Stimulated activated CD4-positive, alpha-beta T cell treated with anti-CD3 and anti-CD28 coated beads, Interleukin-12 subunit alpha, Interleukin-12 subunit beta, amount 100 ng/mL, for 24 hours (primary cell): ENCODE results near the gene IFITM5.
"Not testable (repeated sequence)": the region's sequence is repeated elsewhere in the genome, so short reads cannot be mapped to it uniquely, and the experiment has no call there.

Experiments used
- DNase-seq, 2 experiments: peaks; one replicate each; pipeline ENCODE4 v3.0.0-alpha.2; 2020; ENCODE audit warnings: low read depth in 2 of 2

IFITM5 gene

DNA sequence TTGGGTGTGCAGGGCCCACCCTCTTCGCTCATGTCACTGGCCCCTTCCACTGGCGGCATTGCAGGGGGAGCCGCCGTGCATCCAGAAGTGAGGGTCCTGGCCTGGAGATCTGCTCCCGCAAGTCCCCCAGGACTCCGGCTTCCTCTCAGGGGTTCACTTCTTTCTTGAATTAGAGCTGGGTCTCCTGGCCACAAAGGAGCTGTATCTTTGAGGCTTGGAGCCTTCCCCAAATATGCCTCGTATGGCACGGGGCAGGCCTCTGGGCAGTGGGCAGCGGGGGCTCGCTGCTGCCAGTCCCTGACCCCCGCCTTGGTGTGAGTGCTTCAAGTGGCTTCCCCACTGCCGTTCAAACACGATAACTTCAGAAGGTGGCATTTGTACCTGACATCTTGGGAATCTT lies 28.7 kb upstream of the IFITM5 start:
- DNase-seq, result no peak

DNA sequence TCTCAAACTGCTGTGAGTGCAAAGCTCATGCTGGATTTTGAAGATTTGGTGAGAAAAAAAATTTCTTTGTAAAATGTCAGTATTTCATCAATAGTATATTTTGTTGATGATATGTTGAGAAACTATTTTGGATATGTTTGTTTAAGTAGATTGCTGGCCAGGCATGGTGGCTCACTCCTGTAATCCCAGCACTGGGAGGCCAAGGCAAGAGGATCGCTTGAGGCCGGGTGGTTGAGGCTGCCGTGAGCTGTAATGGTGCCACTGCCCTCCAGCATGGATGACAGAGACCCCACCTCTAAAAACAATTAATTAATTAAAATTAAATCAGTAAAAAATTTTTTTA lies 28.2 kb upstream of the IFITM5 start:
- no peak for DNase-seq

DNA sequence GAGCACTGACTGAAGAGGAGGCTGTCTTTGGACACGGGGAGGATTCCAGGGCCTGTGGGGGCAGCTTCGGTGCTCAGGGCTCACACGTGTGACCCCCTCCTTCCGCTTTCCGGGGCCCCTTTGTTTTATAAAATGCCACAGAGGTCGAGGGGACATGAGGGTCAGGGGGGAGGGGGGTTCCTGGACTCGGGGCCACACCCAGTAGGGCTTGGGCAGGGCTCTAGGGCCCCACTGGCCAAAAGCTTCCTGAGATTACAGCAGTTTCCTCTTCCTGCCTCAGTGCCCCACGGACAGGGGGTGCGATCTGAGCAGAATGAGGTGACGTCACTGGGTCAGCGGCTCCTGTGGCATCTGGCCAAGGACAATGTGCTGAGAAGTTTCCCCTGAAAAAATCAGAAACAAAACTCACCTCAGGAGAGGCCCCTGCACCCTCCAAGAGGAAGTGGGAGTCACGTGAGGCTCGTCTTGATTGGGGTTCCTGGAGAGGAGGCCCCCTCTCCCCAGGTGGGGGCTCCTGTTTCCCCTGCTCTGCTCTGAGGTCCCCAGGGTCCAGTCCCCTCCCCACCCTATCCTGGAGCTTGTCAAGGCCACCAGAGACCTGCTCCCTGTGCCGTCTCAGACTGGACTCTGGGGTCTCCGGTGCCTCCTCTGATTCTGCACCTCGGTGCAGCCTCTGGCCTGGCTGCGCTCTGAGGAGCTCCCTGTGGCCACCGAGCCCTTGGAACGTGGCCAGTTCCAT lies 27.7 kb upstream of the IFITM5 start:
- DNase-seq, result peak in 1 of 2 experiments; percentile 65

DNA sequence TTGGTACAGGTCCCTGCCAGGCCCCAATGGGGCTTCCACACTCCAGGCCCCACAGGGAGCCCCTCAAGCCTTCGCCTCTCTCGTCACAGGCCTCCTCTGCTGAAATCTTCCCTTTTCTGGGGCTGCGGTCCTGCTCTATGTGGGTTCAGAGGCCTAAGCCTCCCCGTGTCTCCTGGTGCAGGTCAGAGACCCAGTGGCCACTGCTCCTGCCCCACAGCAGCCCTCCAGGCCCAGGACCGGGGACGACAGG lies 27.2 kb upstream of the IFITM5 start:
- no peak for DNase-seq

DNA sequence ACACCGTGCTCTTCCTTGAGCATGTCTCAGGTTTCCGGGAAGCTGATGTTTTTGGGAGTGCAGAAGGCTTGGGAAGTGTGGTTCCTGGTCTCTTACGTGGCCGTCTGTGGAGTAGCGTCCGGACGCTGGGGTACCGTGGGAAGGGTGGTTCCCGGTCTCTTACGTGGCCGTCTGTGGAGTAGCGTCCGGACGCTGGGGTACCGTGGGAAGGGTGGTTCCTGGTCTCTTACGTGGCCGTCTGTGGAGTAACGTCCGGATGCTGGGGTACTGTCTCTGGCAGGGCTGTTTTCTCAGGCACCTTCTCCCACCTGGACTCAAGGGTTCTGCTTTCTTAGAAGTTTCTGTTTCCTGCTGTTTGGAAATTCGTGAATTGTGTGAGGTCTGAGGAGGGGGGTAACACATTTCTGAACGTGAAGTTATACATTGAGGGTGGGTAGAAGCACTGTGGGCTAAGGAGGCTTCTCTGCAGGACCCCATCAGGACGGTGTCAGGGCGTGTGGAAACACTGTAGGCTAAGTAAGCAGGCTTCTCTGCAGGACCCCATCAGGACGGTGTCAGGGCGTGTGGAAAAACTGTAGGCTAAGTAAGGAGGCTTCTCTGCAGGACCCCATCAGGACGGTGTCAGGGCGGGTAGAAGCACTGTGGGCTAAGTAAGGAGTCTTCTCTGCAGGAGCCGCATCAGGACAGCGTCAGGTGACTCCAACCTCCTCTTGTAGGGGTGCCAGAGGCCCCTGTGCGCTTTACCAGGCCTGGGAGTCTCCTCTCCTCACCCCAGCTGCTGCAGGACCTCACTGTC lies 26.7 kb upstream of the IFITM5 start:
- DNase-seq, result no peak

DNA sequence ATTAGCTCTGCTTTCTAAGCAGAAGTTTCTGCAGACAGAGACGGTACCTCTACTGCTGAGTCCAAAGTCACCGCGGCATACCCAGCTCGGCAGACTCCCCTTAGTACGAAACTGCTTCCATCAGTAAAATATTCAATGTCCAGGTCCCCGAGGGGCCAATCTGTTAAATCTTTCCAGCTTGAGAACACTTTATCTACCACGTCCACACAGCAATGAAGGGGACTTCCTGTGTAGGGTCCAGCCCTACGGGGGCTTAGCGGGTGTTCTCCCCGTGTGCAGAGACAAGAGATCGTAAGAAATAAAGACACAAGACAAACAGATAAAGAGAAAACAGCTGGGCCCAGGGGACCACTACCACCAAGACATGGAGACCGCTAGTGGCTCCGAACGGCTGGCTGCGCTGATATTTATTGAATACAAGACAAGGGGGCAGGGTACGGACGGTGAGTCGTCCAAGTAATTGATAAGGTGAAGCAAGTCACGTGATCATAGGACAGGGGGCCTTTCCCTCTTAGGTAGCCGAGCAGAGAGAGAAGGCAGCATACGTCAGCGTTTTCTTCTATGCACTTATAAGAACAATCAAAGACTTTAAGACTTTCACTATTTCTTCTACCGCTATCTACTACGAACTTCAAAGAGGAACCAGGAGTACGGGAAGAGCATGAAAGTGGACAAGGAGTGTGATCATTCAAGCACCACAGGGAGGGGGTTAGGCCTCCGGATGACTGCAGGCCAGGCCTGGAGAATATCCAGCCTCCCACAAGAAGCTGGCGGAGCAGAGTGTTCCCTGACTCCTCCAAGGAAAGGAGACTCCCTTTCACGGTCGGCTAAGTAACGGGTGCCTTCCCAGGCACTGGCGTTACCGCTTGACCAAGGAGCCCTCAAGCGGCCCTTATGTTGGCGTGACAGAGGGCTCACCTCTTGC lies 25.5 kb upstream of the IFITM5 start:
- not testable (repeated sequence) for DNase-seq

DNA sequence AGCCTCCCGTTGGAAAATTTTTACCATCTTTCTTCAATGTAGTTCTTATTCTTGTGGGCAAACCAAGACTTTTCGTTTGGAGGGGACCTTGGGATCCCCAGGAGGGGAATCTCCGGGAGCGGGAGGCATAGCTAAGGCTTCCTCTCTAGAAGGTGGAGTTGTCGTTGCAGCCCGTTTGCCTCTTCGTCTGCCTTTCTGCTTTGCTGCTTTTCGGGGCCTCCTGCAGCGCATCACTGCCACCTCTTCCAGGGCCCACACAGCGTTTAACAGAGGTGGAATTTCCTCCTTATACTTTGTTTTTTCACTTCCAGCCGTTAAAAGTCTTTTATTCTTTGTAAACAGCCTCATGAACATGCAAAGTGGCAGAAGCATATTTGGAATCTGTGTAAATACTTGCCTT lies 24.8 kb upstream of the IFITM5 start:
- DNase-seq, result no peak

DNA sequence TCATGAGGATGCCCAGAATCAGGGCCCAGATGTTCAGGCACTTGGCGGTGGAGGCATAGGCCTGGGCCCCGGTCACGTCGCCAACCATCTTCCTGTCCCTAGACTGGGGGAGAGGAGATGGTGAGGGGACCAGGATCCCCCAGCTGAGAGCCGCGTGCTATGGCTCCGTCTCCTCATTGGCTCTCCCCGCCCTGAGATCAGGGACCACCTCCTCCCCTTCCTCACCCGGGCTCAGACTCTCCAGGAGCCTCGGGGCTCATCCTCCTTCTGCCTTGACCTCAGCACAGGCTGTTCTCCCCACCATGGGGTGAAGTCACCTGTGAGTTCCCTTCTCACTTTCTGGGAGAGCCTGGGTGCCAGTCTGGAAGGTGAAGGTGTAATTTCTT lies 20.6 kb upstream of the IFITM5 start:
- not testable (repeated sequence) for DNase-seq

DNA sequence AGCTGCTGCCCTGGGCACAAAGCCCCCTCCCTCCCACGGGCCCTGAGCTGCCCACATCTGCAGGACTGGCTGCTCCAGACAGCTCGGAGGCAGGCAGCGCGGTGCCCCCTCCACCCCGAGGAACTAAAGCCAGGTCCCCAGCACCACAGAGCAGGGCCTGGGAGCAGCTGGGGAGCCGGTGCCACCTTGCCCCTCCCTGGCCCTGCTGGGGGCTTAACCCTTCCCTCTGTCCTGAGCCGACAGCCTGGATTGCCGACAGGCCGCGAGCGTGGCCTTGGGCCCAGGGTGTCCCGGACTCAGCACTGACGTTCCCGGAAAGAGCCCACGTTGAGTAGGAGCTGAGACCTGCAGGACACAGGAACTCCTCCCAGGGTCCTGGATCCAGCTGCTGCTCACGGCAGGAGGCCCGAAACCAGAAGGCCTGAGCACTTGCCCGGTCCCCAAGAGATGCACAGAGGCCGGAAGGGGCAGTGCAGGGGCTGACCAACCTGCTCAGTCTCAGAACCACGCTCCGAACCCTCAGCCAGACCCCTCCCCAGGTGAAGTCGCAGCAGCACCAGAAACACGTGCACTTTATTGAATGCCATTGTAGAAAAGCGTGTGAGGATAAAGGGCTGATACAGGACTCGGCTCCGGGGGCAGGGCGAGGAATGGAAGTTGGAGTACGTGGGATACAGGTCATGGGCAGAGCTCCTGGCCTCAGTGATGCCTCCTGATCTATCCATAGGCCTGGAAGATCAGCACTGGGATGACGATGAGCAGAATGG lies 20.0 kb upstream of the IFITM5 start:
- not testable (repeated sequence) for DNase-seq

DNA sequence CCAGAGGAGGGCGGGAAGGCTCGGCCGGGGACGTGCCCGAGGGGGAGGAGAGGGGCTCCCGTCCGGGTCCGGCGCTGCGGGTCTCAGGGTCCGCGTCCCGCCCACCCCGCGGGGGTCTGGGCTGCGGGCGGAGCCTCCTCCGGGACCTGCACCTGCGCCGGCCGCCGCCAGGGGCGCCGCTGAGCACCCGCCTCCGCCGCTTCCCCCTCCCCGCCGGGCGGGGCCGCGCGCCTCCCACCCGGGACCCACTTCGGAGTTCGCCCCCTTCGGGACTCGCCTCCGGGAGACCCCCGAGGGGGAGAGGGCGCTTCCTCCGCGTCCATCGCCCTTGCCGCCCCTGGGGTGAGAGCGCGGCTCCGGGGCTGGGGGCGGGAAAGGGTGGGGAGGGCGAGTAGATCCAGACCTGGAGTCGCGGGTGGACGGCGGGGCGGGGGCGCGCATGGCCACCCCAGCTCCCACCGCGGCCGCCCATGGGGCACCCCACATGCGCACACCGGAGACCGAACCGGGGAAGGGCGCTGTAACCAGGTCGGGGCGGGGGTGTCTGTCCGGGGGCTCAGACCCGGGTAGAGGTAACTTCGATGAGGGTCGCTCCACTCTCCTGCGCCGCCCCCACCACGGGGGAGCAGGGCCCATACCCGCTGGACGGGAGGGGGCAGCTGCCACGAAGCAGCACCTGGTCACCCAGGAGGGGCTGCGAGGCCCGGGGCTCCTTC lies 19.2 kb upstream of the IFITM5 start:
- DNase-seq, result not testable (repeated sequence)

DNA sequence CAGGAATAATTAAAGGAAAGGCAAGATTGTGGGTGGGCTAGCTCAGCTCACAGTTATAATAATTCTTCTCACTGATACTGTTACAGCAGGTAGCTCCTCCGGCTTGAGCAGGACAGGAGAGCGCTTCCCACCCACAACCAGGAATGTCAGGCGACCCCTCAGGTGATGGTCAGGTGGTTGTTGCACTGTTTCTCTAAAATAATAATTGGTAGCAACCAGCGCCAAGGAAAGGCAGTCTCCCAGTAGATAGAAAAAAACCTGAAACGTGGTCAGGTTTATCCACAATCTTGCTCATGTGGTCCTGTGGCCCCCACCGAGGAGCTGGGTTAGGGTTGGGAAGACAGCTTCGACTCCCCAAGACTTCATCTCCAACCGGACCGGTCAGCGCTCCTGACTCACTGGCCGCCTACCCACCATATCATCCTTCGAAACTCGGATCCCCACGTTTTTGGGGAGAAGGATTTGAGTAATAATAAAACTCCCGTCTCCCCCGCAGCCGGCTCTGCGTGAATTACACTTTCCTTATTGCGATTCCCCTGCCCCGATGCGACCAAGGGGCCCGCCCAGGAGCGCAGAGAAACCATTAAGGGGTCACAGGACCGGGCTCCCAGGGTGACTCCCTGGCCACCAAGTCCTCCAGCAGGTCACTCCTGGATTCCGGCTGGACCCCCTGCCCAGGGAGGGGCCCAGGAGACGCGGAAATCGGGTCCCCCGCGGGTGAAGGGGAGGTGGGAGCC lies 18.5 kb upstream of the IFITM5 start:
- DNase-seq, result not testable (repeated sequence)

DNA sequence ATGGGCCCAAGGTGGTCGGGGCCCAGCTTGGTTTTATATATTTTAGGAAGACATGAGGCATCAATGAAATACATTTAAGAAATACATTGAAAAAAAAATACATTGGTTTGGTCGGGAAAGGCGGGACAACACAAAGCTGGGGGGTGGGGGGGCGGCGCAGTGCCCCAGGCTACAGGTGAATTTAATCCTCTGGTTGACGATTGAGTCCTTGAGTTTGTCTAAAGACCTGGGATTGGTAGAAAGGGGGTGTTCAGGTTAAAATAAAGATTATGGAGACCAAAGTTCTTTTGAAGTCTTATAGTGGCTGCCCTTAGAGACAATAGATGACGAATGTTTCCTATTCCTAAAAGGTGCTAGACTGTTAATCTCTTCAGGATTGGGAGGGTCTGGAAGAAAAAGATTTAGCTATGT lies 17.6 kb upstream of the IFITM5 start:
- no peak for DNase-seq

DNA sequence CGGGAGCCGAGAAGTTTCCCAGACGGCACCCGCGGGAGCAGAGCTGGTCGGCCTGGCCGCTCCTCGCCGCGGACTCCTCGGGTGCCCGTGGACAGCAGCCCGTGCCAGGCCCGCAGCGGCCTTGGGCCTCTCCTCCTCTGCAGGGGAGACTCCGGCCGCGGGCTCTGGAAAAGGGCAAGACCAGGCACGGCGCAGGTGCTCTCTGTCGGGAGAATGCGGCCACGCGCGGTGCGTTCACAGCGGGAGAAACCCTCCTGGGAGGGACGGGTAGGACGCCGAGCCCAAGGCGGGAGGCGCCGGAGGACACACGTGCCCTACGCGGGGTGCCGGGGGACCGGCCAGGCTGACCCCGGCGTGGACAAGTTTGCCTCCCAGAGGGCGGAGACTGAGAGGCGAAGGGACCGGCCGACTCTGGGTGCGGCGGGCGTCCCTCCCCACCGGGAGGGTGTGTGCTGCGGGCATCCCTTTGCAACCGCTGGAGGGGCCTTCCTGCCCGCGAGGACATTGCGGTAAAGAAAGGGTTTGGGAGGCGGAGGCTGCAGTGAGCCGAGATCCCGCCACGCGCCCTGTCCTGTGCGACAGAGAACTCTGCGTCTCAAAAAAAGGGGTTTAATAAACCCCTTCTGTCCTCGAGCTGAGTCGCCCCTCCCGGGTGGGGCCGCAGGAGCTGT lies 16.8 kb upstream of the IFITM5 start:
- DNase-seq, result peak in 1 of 2 experiments; percentile 28

DNA sequence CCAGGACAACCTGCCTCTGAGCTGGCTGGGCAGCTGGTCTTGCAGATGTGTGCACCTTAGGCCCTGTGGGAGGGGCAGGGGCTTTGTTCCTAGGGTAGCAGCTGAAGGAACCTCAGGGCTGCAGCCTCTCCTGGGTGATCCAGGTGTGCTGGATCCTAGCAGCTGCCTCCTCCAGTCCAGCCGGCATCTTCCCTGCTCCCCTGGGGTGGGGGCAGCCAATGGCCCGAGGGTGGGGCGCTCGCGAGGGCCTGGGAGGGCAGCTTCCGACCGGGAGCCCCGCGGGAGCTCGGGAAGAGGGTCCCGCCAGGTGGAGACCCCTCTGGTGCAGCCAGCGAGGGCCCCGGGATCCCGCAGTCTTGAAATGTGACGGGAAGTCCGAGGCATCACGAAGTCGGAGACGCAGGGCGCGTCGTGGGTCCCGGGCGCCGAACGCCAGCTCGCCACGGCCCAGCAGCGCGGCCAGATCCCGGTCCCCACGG lies 16.2 kb upstream of the IFITM5 start:
- DNase-seq, result no peak

DNA sequence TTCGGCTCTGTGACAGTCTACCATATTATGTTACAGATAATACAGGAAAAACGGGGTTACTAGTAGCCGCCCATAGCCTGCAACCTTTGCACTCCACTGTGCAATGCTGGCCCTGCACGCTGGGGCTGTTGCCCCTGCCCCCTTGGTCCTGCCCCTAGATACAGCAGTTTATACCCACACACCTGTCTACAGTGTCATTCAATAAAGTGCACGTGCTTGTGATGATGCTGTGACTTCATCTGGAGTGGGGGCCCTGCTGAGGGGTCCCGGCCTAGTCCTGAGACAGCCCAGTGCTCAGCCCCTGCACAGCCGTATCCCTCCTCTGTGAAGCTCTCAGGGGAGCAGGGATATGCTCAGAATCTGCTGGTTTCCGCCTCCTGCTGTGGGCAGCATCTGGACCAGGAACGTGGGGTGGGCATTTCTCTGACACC lies 15.7 kb upstream of the IFITM5 start:
- no peak for DNase-seq

DNA sequence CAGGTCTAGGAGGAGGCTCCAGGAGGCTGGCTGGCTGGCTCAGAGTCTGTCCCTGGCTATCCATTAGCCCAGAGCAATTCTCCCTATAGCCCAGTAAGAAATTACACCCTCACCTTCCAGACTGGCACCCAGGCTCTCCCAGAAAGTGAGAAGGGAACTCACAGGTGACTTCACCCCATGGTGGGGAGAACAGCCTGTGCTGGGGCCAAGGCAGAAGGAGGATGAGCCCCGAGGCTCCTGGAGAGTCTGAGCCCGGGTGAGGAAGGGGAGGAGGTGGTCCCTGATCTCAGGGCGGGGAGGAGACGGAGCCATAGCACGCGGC lies 15.2 kb upstream of the IFITM5 start:
- DNase-seq, result not testable (repeated sequence)

DNA sequence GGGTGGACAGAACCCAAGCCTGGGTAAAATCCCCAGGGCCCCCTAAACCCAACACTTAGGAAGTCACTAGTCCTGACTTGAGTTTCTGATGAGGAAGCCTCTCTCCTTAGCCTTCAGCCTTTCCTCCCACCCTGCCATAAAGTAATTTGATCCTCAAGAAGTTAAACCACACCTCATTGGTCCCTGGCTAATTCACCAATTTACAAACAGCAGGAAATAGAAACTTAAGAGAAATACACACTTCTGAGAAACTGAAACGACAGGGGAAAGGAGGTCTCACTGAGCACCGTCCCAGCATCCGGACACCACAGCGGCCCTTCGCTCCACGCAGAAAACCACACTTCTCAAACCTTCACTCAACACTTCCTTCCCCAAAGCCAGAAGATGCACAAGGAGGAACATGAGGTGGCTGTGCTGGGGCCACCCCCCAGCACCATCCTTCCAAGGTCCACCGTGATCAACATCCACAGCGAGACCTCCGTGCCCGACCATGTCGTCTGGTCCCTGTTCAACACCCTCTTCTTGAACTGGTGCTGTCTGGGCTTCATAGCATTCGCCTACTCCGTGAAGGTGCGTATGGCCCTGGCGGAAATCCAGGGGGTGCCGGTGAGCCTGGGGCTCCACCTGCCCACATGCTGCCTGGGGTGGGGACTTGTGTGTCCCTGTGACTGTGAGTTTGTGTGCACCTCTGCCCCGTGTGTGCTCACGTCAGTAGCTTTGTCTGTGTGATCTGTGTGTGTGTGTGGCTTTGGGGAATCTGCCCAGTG lies 14.6 kb upstream of the IFITM5 start, which contains the start of gene IFITM1:
IFITM1 (plus strand) TSS at position 254 of the 767 bp plus-strand sequence; CDS start at position 385, 131 bp downstream.
- peak in 1 of 2 experiments; percentile 50 for DNase-seq

DNA sequence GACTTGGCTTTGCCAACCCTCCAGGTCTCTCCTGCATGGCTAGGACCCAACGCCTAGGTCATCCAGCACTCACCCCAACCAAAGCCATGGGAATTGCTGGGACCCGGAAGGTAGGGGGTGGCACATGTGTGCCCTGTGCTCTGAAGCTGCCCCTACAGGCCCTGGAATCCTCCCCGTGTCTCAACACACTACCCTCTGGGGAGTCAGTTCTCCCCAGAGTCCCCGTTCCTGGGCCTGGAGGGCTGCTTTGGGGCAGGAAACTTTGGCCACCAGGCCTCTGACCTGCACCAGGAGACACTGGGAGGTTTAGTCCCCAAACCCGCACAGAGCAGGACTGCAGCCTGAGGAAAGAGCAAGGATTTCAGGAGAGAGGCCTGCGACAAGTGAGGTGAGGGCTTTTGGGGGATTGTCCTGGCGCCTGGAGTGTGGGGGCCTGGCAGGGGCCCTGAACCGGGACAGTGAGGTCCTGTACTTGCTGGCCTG lies 14.0 kb upstream of the IFITM5 start:
- DNase-seq, result no peak
